ENCODE measurements around the gene ATXN10.

ATXN10 gene

DNA sequence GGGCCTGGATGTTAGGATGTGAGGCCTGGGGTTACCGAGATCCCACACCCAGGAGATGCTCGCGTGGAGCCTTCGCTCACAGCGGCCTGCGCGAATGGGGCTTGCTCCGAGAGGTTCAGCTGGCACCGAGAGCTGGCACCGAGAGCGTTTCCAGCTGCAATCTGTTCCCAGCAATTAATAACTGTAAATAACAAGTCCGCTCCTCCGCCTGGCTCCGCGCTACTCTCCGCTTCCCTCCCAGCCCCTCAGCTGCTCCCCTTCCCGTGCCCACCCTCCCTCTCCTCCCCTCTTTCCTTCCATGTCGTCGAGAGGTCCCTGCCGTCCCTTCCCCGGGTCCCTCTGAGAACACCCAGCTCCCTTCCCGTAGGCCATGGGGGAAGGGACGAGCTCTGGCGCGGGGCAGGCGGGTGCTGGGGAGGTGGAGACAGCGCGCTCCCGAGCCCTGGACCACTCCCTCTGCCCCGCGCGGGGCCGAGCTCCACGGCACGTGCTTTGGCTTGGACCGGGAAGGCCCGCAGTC lies 194.6 kb downstream of the ATXN10 start:
- no peak for DNase-seq

DNA sequence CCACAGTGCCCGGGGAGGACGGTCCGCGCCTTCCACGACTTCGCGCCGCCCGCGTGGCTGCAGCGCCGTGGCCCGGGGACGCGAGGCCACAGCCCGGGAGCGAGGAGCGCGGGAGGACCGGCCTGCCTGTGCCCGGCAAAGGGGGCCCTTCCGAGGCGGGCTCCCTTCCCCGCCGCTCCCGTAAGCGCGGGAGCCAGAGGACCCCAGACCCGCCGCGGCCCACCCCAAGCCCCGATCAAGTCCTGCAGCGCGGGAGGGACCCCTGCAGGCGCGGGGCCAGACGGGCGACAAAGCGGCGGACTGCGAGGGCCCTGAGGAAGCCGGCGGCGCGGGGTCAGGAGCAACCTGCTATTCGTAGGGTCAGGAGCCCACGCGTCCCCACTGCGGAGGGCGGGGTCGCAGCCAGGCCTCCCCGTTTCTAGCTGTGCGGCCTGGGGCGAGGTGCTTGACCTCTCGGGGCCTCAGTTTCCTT lies 195.0 kb downstream of the ATXN10 start:
- no peak for DNase-seq

- DNase-seq, result no peak
These were observed 195.7 kb downstream of the ATXN10 start for GRCh38 chr22:45867118-45867905.

DNA sequence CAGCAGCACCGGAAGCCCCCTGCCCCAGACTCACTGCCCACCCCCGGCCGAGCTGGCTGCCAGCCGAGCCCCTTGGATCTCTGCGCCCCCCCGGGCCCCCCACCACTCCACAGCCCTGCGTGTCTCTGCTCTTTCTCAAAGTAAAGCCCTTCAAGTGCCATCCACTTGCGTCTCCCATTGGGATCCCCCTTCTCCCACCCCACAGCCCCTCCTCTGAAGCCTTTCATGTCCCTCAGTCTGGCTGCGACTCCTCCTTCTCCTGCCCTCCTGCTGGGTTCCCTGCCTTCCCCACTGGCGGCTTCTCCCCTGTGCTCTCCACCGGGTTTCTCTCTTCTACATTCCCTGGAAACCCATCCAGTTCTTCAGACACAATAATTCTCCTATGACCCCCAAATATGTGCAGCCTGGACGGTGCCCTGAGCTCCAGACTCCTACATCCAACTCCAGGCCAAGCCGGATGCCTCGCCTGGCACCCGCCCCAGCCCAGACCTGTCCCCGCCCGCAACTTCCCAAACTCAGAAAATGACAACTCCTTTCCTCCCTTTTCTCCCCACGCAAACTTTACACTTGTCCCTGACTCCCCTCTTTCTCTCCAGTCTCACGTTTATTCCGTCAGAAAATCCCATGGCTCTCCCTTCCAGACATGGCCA lies 196.4 kb downstream of the ATXN10 start:
- DNase-seq, result no peak

DNA sequence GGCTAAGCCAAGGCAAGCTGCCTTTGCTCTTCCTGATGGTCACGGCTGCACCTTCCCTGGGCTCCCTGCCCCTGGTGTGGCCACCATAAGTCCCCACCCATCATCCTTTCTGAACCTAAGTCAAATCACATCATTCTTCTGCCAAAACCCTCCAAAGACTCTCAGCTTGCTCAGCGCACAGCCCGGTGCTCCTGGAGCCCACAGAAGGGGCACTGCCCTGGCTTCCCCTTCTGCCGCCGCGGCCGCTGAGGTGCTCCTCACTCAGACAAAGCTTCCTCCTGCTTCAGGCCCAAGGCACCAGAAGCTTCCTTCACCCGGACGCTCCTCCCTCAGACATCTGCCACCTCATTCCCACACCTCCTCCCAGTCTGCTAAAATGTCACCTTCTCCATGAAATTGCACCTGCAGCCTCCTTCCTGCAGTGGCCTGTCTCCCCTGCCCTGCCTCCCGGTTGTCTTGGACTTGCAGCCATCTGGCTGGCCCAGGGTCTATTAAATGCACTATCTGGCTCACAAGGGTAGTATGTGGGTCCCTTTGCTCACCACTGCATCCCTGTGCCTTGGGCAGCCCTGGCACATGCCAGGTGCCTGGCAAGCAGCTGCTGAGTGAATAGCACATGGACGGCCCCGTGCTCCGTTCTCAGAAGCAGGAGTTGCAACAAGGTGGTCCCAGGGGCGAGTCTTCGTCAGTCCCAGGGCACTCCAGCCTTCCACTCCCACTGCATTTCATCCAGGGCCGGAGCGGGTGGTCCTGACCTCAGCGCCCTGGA lies 197.1 kb downstream of the ATXN10 start:
- no peak for DNase-seq

DNA sequence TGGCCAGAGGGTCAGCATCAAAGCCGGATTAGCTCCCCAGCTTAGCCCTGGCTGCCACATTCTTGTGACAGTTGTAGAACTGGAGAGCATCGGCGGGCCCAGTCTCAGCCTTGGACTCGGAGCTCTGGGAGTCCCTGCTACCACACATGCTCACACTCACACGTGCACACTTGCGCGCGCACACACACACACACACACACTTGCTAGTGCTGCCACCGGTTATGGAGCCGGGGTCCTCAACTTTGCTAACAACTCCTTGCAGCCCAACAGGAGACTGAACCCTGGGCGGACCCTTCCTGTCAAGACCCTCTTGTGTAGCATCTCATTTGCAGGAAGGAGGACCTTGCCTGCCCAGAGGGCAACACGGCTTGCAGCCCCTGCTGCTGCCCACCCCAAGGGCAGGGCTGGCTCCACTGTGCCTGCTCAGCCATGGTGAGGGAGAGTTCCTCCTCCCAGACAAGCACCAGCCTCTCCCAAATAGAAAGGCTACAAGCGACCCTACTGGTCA lies 197.8 kb downstream of the ATXN10 start:
- no peak for DNase-seq

GRCh38 chr22:45870011-45870410 lies 198.4 kb downstream of the ATXN10 start:
- DNase-seq, result no peak

DNA sequence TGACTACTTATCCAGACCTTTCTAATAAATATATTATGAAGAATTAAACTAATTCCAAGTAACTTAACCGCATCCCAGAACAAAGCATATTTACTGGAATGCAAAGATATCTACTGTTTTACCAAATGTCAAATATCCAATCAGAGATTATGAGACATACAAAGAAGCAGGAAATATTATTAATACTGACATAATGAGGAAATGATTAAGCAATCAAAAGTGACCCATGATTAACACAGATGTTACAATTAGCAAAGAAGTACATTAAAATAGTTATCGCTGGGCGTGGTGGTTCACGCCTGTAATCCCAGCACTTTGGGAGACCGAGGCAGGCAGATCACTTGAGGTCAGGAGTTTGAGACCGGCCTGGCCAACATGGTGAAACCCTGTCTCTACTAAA lies 200.1 kb downstream of the ATXN10 start:
- no peak for DNase-seq

GRCh38 chr22:45872659-45873263 lies 201.1 kb downstream of the ATXN10 start:
- no peak for DNase-seq

DNA sequence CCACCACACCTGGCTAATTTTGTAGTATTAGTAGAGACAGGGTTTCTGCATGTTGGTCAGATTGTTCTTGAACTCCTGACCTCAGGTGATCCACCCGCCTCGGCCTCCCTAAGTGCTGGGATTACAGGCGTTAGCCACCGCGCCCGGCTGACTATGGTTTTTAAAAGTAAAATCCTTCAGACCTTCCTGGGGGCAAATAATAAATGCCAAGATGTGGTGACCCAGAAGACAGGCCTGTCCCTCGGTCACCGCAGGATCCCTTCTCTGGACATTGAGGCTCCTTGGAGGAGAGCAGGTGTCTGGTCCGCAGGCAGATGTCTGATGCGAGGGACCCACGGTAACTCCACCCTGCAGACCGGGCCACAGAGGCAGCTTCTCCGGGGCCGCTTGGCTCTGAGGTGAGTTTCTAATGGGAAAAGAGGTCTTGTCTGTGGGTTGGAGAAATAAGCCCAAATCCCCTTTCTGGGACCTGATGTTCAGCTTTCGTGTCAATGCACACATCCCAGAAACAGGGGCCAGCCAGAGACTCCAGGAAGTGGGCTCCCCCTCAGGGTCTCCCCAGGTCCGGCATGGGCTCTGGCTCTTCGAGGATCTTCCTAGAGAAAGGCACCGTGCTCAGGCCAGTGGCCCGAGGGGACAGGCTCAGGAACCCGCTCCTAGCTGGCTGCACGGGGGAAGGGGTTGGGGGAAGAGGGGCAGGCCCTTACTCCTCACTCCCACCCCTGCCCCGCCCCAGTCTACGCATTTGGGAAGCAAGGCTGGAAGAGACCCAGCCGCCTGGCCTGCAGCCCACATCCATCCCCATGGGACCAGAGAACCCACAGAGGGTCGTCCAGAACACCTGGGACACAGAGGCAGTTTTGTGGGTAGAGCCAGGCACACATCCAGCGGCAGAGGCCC lies 204.8 kb downstream of the ATXN10 start:
- DNase-seq, result no peak

DNA sequence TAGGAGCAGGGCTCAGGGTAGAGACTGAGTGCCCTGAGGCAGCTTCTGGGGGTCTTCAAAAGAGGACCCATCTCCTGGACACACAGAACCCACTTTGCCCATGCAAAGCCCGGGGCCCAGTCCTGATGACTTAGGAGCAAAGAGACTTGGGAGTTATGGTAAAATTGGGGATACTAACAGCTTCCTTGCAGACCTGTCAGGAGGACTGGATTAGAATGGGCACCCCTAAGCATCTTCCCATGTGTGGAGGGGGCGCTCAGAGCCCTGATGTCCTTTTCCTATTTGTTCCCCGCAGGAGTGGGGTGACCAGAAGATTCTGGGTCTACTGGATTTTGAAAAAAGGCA lies 205.4 kb downstream of the ATXN10 start:
- DNase-seq, result no peak

DNA sequence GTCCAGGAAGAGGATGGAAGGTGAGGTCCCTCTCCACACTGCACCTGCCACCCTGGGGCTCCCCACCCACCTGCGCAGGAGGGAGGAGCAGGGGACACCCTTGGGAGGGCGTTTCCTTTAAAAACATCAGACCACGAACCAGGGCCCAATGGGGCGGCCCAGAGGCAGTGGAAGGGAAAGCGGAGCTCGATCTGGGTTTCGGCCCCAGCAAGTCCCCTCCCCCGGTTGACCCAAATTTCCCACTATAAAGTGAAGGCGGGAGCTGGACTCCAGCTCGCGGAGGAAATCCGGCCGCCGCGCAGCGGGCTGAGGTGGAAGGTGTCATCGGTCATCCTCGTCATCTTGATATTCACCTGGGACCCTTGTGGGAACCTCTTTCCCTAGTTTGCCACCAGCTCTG lies 206.0 kb downstream of the ATXN10 start:
- DNase-seq, result no peak

- DNase-seq, result no peak
These were observed 206.6 kb downstream of the ATXN10 start for GRCh38 chr22:45878051-45878781.

DNA sequence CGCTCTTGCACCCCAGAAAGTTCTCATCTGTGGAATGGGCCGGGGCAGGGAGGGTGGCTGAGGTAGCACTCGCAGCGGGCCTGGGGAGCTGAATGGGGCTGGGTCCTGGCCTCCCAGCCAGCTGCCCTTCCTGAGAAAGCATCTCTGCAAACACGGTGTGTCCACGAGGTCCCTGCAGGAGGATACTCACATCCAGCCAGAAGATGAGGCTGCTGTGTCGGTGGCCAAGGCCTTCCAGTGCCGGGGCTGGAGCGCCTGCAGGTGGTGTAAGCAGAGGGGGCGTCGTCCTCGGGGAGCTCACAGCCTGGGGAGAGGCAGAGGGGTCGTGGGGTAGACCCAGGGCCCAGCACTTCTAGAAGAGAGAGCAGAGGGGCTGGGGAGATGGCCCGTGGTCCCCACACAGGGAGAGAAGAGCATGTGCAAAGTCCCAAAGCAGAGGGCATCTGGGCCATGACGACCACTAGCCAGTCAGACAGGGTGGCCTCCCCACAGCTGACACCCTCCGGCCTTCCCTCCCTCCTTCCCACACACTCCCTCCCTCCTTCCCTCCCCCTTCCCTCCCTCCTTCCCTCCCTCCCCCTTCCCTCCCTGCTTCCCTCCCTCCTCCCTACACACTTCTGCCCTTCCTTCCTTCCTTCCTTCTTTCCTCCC lies 207.4 kb downstream of the ATXN10 start:
- no peak for DNase-seq

DNA sequence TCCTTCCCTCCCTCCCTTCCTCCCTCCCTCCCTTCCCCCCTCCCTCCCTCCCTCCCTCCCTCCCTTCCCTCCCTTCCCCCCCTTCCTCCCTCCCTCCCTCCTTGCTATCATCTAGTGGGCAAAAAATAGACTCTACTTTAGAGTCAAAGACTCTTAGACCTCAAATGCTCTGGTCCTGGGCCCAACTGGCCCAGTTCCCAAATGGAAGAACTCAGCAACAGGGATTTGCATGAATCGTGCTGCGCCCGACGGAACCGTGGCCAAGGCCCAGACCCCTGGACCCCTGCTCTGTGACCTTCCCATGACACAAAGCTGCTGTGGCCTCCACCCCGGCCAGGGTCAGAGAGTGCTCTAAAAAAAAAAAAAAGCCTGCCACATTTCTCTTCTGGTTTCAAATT lies 207.9 kb downstream of the ATXN10 start:
- no peak for DNase-seq

DNA sequence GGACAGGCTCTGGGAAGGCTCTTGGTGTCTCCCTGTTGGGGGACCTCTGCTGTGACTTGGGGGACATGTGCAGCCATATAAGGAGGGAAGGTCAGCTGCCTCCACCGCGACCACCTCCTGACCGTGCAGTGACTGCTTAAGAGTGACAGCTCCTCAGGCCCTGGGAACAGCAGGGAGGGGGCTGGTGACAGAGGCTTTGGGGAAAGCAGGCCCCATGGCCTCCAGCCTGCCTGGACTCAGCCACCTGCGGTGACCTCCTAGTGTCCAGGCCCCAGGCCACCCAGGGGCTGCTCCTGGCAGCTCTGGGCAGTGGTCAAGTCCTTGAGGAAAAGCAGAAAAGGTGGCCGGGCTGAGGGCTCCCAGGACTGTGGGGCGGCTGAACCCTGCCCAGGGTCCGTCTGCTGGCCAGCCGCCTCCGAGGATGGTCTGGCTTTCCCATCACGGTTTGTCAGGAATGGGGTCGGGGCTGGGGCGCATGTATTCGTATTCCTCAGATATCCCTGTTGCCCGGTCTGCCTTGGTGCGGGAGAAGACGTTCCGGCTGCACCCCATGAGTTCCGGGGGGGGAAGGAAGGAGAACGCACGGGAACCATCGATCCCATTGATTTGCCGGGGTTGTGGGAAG lies 208.6 kb downstream of the ATXN10 start:
- no peak for DNase-seq

DNA sequence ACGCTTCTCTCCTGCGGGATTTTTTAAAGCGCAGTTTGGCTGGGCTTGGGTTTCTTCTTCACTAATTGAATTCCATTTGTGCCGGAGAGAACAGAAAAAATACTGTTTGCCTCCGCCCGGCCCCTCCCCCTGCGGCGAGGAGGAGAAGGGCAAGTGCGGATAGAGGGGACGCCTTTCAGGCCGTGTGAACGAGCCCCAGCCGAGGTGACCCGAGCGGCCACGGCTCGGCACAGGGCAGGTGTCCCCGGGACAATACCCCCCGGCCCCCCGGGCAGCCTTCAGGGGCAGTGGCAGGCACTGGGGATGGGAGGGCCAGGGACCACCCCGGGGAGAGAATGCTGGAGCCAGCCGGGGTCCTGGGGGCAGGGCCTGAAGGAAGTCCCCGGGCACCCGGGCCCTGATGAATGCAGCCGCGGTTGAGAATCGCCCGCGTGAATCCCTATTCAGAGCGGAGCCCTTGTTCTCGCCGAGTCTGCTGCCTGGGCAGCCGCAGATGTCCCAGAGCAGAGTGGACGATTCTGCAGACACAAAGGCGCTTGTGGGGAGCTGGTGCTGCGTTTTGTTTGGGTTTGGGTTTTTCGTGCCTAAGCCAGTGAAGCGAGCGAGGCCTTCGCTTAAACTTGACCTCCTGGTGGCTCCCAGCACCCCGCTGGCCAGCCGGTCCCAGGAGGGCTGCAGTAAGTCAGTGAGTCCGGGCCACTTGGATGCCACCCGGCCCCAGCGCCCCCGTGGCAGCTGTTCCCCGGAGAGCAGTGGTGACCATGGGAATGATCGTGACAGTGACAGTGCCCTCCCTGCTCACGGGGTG lies 209.3 kb downstream of the ATXN10 start:
- no peak for DNase-seq

DNA sequence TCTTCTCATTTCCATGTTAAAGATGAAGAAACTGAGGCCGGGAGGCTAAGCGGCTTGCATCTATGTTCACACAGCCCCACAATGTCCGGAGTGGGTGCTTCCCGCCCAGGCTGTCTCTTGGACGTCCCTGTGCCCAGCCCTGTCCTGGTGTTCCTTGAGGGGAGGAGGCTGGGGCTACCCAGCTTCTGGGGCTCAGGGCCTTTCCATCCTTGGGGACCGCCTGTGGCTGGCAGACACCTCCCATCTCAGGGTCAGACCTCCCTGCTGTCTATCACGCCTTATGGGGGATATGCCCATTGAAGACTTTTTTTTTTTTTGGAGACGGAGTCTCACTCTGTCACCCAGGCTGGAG lies 209.9 kb downstream of the ATXN10 start:
- no peak for DNase-seq

All from CD4-positive, alpha-beta T cell treated with Interferon gamma for 1 hour (primary cell).